Measurements from ENCODE around the gene TGFBR1.

DNA sequence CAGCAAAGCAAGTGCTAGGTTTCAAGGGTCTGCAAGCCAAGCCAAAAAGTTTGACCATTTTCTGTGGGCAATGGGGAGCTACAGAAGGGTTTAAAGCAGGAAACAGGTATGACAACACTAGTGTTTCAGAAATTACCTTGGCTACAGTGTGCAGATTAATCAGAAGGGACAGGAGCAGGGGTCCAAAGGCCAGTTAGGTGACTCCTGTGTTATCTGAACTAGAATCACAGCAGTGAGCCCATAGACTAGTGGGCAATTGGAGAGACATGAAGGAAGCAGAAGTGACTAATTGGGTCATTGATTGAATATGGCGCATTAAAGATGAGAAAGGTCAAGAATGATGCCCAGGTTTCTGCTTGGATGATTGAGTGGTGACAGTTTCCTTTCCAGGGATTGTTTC lies 41.4 kb upstream of the TGFBR1 start:
- TF ChIP-seq, protein P1, sequence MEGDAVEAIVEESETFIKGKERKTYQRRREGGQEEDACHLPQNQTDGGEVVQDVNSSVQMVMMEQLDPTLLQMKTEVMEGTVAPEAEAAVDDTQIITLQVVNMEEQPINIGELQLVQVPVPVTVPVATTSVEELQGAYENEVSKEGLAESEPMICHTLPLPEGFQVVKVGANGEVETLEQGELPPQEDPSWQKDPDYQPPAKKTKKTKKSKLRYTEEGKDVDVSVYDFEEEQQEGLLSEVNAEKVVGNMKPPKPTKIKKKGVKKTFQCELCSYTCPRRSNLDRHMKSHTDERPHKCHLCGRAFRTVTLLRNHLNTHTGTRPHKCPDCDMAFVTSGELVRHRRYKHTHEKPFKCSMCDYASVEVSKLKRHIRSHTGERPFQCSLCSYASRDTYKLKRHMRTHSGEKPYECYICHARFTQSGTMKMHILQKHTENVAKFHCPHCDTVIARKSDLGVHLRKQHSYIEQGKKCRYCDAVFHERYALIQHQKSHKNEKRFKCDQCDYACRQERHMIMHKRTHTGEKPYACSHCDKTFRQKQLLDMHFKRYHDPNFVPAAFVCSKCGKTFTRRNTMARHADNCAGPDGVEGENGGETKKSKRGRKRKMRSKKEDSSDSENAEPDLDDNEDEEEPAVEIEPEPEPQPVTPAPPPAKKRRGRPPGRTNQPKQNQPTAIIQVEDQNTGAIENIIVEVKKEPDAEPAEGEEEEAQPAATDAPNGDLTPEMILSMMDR (IDR thresholded peaks at IDR 0.05), result no peak
- no peak for TF ChIP-seq POLR2A (IDR thresholded peaks at IDR 0.05)
- TF ChIP-seq POLR2AphosphoS5 (IDR thresholded peaks at IDR 0.05; ENCODE audit: insufficient read depth in 1 of 2, low read depth in 1 of 2), result no peak

Measured in vagina (tissue), 2 donors.